Measurements from ENCODE around the gene SMIM41.

The SMIM41 gene

DNA sequence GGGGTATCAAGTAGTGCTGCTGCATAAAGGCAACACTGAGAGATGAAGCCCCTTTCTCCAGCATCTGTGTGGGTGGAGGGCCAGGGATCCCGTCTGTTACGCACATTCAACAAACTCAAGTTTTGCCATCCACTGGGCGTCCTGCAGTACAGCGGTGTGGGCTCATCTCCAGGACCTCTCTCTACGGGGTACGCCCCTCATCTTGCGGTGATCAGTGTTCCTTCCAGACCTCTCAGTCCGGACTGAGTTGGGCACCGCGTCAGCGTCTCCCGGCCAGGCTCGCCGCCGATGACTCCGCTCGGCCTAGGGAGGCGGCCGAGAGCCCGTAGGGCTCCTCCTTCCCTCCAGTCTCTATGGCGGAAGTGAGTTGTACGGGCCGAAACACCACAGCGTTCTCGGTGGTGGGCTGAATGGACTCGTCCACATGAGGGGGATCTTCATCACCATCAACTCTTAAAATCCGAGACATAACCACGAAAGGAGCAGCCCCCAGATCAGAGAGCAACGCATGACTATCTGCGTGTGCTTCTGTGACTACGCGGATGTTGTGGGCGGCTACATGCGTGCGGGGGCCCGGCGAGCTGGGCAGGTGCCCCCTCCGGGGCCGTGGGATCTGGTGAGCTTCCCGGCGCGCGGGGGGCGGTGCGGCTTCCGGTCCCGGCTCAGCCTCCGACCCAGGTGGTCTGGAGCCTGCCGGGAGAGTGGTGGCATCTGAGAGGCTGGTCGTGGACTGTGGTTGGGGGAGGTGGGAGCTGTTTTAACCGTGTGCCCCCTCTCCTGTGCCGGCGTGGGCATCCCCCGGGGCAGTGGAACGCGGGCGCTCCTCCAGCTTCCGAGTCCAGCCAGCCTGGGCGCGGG, 9.9 kb upstream of the SMIM41 start, which contains the start of gene ATG101:
TSS of gene ATG101 (plus strand) at position 652 of the 858 bp plus-strand sequence. CDS start 3,673 bp downstream, outside the sequence.
- Mint-ChIP-seq H3K9me3 (ENCODE audit: low read depth) (no peaks in the 10 kb centered on the region), H3K4me3 (peak within 1 kb of the TSS; percentile 97), H3K27ac (peak within 1 kb of the TSS; percentile 99), H3K36me3 (peaks cover 7% of the 10 kb centered on the region), H3K4me1 (ENCODE audit: low read depth) (peaks cover 43% of the 10 kb centered on the region), H3K27me3 (no peaks in the 10 kb centered on the region)

- peaks cover 7% of the 10 kb centered on the region for H3K36me3 Mint-ChIP-seq
- no peaks in the 10 kb centered on the region for H3K27me3 Mint-ChIP-seq
- H3K9me3 Mint-ChIP-seq (ENCODE audit: low read depth) = no peaks in the 10 kb centered on the region
- peaks cover 43% of the 10 kb centered on the region for H3K4me1 Mint-ChIP-seq (ENCODE audit: low read depth)
- H3K27ac Mint-ChIP-seq = peak overlapping the region; percentile 99
- H3K4me3 Mint-ChIP-seq = peak overlapping the region; percentile 97
Measured at GRCh38 chr12:52070185-52070925, 9.1 kb upstream of the SMIM41 start.

DNA sequence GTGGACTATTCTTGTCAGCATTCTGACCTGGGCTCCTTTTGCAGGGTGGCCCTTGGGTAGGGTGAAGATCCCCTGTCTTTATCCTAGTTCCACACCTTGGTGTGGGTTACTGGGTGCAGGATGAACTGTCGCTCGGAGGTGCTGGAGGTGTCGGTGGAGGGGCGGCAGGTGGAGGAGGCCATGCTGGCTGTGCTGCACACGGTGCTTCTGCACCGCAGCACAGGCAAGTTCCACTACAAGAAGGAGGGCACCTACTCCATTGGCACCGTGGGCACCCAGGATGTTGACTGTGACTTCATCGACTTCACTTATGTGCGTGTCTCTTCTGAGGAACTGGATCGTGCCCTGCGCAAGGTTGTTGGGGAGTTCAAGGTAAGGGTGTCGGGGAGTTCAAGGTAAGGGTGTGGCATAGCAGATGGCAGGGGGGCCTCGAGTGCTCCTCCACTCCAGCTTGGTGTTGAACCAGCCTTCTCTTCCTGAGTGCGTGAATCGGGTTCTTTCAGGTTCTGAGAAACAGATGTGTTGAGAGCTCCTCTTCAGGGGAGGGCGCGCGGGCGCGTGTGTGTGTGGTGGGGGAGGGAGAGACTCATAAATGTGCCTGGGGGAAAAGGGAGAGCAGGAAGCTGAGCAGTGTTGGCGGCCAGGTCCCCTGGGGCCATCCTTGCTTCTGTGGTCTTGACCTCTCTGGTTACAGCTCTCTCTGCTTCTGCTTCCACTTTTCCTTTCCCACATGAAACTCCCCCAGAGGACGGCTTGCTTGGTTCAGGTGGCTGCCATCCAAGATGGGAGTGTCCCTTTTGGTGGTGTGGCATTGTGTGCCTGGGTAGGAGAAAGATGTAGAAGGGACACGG, 5.7 kb upstream of the SMIM41 start:
- peak overlapping the region; percentile 67 for H3K4me3 Mint-ChIP-seq
- no peaks in the 10 kb centered on the region for H3K9me3 Mint-ChIP-seq (ENCODE audit: low read depth)
- peaks cover 43% of the 10 kb centered on the region for H3K4me1 Mint-ChIP-seq (ENCODE audit: low read depth)
- peaks cover 9% of the 10 kb centered on the region for H3K36me3 Mint-ChIP-seq
- H3K27me3 Mint-ChIP-seq = no peaks in the 10 kb centered on the region
- H3K27ac Mint-ChIP-seq = peak overlapping the region; percentile 80

GRCh38 chr12:52074971-52075724, 4.4 kb upstream of the SMIM41 start:
- peaks cover 9% of the 10 kb centered on the region for H3K36me3 Mint-ChIP-seq
- H3K27me3 Mint-ChIP-seq = no peaks in the 10 kb centered on the region
- H3K4me1 Mint-ChIP-seq (ENCODE audit: low read depth) = peaks cover 38% of the 10 kb centered on the region
- H3K27ac Mint-ChIP-seq = no peak overlapping the region
- H3K4me3 Mint-ChIP-seq = no peak overlapping the region
- no peaks in the 10 kb centered on the region for H3K9me3 Mint-ChIP-seq (ENCODE audit: low read depth)

DNA sequence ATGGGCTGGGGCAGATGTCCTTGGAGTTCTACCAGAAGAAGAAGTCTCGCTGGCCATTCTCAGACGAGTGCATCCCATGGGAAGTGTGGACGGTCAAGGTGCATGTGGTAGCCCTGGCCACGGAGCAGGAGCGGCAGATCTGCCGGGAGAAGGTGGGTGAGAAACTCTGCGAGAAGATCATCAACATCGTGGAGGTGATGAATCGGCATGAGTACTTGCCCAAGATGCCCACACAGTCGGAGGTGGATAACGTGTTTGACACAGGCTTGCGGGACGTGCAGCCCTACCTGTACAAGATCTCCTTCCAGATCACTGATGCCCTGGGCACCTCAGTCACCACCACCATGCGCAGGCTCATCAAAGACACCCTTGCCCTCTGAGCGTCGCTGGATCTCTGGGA, 2.7 kb upstream of the SMIM41 start:
- H3K27ac Mint-ChIP-seq = no peak overlapping the region
- no peaks in the 10 kb centered on the region for H3K9me3 Mint-ChIP-seq (ENCODE audit: low read depth)
- no peaks in the 10 kb centered on the region for H3K27me3 Mint-ChIP-seq
- H3K4me3 Mint-ChIP-seq = no peak overlapping the region
- H3K4me1 Mint-ChIP-seq (ENCODE audit: low read depth) = peaks cover 27% of the 10 kb centered on the region
- peaks cover 9% of the 10 kb centered on the region for H3K36me3 Mint-ChIP-seq

GRCh38 chr12:52078276-52078675, 1.2 kb upstream of the SMIM41 start:
- H3K9me3 Mint-ChIP-seq (ENCODE audit: low read depth) = no peaks in the 10 kb centered on the region
- H3K27ac Mint-ChIP-seq = no peak overlapping the region
- no peaks in the 10 kb centered on the region for H3K27me3 Mint-ChIP-seq
- H3K36me3 Mint-ChIP-seq = peaks cover 5% of the 10 kb centered on the region
- no peak overlapping the region for H3K4me3 Mint-ChIP-seq
- H3K4me1 Mint-ChIP-seq (ENCODE audit: low read depth) = peaks cover 18% of the 10 kb centered on the region

DNA sequence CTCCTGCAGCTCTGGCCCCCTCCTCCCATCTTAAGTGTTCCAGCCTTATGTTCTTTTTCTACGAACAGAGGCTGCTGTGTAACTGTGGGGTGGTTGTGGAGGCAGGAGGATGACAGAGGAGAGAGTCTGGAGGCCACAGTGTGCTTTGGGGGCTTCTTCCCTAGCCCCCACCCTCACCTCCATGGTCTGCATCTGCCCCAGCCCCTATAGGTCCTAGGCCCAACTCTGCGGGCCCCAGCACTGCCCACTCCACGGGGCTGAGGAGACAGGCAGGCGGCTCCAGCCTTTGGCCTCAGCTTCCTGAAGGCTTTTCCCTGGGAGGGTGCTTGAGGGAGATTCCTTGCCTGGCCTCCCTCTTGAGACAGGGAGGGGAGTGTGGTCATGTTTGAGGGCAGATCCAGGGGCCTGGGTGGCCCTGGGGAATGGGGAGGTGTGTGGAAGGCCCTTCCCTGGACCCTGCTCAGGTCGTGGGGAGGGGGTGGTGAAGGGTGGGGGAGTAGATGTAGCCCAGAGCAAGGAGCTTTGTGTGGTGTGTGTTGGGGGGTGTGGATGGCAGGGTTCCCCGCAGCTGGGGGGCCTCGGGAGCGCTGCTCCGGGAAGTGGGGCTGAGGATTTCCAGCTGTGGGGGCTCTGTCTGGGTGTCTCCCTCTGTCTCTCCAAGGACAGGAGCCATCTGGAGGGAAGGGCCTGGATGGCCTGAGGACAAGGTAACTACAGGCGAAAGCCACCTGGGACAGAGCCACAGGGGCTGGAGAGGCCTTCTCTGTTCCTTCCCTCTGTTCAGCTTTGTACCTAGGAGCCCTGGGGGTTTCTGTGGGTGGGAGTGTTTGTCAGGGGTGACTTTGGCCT, 1.1 kb downstream of the SMIM41 start:
- Mint-ChIP-seq H3K4me3 (no peak overlapping the region), H3K36me3 (peaks cover 2% of the 10 kb centered on the region), H3K27me3 (peaks cover under 1% of the 10 kb centered on the region), H3K9me3 (ENCODE audit: low read depth) (no peaks in the 10 kb centered on the region), H3K27ac (no peak overlapping the region), H3K4me1 (ENCODE audit: low read depth) (peaks cover 12% of the 10 kb centered on the region)

GRCh38 chr12:52081263-52081733, 1.8 kb downstream of the SMIM41 start:
- H3K27me3 Mint-ChIP-seq = peaks cover 3% of the 10 kb centered on the region
- no peaks in the 10 kb centered on the region for H3K9me3 Mint-ChIP-seq (ENCODE audit: low read depth)
- no peak overlapping the region for H3K4me3 Mint-ChIP-seq
- H3K27ac Mint-ChIP-seq = no peak overlapping the region
- H3K4me1 Mint-ChIP-seq (ENCODE audit: low read depth) = peaks cover 12% of the 10 kb centered on the region
- H3K36me3 Mint-ChIP-seq = peaks cover 2% of the 10 kb centered on the region

DNA sequence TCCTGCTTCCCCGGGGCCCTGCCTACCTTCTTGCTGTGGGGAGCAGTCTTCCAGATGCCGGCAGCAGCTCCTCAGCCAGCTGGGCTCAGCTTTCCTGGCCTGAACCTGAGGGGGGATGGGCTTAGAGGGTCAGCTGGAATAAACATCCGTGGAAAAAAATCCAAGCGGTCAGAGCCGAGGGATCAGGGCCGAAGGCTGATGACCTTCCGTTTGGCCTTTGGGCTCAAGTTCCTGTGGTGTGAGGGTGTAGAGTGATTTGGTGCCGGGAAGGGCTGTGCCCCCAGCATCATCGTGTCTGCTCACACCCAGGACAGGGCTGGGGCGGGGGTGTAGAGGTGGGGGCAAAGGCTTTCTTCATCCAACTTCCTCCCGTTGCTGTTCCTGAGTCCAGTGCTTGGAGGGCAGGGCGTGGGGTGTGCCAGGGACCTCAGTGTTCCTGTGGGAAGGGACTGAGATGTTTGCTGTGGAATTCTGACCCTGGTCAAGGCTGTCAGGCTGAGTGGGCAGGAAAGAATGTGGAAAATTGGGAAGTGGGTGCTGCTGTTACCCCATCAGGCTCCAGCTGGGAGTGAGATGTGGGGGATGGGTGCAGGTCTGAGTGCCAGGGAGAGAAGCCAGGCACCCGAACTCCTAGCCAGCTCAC, 2.6 kb downstream of the SMIM41 start:
- H3K4me3 Mint-ChIP-seq = no peak overlapping the region
- no peak overlapping the region for H3K27ac Mint-ChIP-seq
- H3K27me3 Mint-ChIP-seq = peaks cover 3% of the 10 kb centered on the region
- peaks cover 12% of the 10 kb centered on the region for H3K4me1 Mint-ChIP-seq (ENCODE audit: low read depth)
- H3K9me3 Mint-ChIP-seq (ENCODE audit: low read depth) = no peaks in the 10 kb centered on the region
- peaks cover 2% of the 10 kb centered on the region for H3K36me3 Mint-ChIP-seq

DNA sequence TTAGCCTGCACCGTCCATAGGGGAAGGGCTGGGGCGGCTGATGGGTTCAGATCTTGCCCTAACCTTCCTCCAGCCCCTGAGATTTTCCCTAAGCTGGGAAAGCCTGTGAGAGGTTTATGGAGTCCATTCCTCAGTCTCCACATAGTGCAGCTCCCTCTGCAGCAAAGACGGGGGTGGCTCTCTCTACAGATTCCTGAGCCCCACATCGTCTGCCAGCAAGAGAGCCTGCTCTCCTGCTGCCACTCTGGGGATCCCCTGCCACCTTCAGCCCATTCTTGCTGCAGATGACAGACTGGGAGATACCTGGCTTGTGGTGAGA, 3.1 kb downstream of the SMIM41 start:
- Mint-ChIP-seq H3K27me3 (peaks cover 4% of the 10 kb centered on the region), H3K4me1 (ENCODE audit: low read depth) (peaks cover 12% of the 10 kb centered on the region)

DNA sequence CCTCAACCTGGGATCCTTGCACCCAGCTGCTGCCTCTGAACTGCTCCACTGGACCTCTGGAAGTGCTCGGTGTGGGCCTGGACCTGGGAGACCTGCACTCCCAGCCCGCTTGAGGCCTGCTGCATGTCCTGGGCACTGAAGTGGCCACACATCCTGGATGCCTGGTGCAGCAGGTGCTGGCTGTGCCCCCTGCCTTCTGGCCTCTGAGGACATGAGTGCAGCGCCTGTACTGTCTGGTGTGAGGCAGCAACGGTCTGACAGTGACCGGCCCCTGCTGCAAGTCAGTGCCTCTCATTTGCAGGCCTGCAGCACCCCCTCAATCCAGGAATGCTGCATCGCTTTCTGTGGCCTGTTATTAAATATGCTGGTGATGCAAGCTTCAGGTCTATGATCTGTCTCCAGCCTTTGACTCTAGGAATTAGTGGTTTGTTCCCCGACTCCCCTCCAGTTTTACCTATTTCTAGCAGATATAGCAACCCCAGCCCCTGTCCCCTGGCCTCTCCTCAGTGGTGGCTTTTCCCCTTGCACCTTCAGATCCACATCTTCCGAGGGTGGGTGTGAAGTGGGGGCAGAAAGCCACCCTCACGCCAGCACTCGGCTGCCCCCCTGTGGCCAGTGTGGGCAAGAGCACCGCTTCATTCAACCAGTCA, 3.6 kb downstream of the SMIM41 start:
- peaks cover 8% of the 10 kb centered on the region for H3K27me3 Mint-ChIP-seq
- H3K4me3 Mint-ChIP-seq = no peak overlapping the region
- H3K4me1 Mint-ChIP-seq (ENCODE audit: low read depth) = peaks cover 12% of the 10 kb centered on the region
- H3K36me3 Mint-ChIP-seq = no peaks in the 10 kb centered on the region
- no peak overlapping the region for H3K27ac Mint-ChIP-seq
- H3K9me3 Mint-ChIP-seq (ENCODE audit: low read depth) = no peaks in the 10 kb centered on the region

More for the DNA sequence above, 3.1 kb downstream of the SMIM41 start:
- Mint-ChIP-seq H3K27ac (no peak overlapping the region), H3K36me3 (peaks cover 2% of the 10 kb centered on the region), H3K9me3 (ENCODE audit: low read depth) (no peaks in the 10 kb centered on the region), H3K4me3 (no peak overlapping the region)

GRCh38 chr12:52083638-52083996, 4.1 kb downstream of the SMIM41 start:
- Mint-ChIP-seq H3K36me3 (no peaks in the 10 kb centered on the region), H3K4me1 (ENCODE audit: low read depth) (peaks cover 12% of the 10 kb centered on the region), H3K27me3 (peaks cover 12% of the 10 kb centered on the region), H3K27ac (no peak overlapping the region), H3K9me3 (ENCODE audit: low read depth) (no peaks in the 10 kb centered on the region), H3K4me3 (no peak overlapping the region)

Data from activated naive CD8-positive, alpha-beta T cell (primary cell).